GM21528 (cell line): ENCODE measurements around the gene RPRD1B.

Source experiments
- ATAC-seq: cut with Tn5 transposase; IDR thresholded peaks from one replicate; pipeline ENCODE4 v1.9.1; 2021; ENCODE audit warnings: mild to moderate bottlenecking, moderate library complexity; ENCODE audit not compliant: unreplicated experiment, low FRiP score

RPRD1B gene

GRCh38 chr20:38066969-38067716 lies 33.6 kb downstream of the RPRD1B start:
- ATAC-seq: no peak

DNA sequence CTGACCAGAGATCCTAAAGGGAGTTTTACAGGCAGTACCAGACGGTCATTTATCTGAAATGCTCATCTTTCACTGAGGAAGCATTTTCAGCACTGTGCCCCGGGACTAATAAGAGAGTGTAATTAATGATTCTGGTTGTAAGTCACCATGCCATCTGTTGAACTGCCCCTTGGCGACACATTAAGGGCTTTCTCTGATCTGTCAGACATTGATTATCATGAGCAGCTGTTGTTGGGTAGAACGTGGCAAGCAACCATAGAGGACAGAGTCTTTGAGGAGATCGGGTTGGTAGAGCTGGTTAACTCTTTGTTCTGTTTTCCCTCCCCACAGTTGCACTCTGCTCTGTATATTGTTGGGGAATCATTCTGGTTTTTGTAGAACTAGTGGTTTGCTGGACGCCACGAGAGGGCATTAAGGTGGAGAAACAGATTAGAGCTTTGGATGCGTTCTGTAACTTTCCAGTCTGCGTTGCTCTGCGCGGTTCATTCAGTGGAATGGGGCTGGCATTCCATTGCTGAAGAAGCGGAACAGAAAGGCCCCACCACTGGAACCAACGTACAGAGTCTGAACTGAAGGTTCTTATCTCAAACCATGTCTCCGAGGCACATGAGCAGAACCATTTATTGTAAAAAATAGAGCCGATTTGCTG lies 34.3 kb downstream of the RPRD1B start:
- ATAC-seq: no peak

GRCh38 chr20:38072898-38073297 lies 39.4 kb downstream of the RPRD1B start:
- ATAC-seq: no peak

- ATAC-seq: no peak
Measured at GRCh38 chr20:38073307-38074071, 39.9 kb downstream of the RPRD1B start.

GRCh38 chr20:38075161-38075998 lies 41.8 kb downstream of the RPRD1B start:
- ATAC-seq: no peak

DNA sequence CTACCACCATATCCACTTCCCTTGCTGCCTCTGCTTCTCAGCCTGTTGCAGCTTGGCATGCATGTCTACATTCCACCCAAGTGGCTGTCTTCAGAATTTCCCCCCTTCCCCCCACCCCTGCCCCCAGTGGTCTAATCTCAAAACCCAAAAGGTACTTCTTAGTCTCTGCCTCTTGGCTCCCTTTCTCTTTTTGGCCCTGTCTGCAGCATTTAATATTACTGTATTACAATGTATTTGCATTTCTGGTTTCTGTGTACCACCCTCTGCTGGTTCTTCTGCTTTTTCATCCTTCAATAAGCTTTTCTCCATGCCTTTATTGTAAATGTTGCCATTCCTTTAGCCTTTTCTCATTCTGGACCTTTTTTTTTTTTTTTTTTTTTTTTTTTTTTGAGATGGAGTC lies 43.0 kb downstream of the RPRD1B start:
- ATAC-seq: no peak

GRCh38 chr20:38078084-38078483 lies 44.5 kb downstream of the RPRD1B start:
- ATAC-seq: no peak

DNA sequence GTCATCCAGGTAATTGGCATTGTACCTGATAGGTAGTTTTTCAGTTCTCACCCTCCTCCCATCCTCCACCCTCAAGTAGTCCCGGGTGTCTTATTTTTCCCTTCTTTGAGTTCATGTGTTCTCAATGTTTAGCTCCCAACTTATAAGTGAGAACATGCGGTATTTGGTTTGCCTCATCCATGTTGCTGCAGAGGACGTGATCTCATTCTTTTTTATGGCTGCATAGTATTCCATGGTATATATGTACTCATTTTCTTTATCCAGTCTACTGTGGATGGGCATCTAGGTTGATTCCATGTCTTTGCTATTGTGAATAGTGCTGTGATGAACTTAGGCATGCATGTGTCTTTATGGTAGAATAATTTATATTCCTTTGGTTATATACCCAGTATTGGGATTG lies 45.8 kb downstream of the RPRD1B start:
- no peak for ATAC-seq

DNA sequence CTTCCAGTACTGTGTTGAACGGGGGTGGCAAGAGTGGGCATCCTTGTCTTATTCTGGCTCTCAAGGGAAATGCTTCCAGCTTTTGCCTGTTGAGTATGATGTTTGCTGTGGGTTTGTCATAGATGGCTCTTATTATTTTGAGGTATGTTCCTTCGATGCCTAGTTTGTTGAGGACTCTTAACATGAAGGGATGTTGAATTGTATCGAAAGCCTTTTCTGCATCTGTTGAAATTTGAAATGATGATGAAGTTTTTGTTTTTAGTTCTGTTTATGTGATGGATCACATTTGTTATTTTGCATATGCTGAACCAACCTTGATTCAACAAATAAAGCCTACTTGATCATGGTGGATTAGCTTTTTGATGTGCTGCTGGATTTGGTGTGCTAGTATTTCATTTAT lies 48.0 kb downstream of the RPRD1B start:
- no peak for ATAC-seq

GRCh38 chr20:38082894-38083293 lies 49.3 kb downstream of the RPRD1B start:
- ATAC-seq: no peak

GRCh38 chr20:38083338-38084048 lies 49.9 kb downstream of the RPRD1B start:
- ATAC-seq: no peak

DNA sequence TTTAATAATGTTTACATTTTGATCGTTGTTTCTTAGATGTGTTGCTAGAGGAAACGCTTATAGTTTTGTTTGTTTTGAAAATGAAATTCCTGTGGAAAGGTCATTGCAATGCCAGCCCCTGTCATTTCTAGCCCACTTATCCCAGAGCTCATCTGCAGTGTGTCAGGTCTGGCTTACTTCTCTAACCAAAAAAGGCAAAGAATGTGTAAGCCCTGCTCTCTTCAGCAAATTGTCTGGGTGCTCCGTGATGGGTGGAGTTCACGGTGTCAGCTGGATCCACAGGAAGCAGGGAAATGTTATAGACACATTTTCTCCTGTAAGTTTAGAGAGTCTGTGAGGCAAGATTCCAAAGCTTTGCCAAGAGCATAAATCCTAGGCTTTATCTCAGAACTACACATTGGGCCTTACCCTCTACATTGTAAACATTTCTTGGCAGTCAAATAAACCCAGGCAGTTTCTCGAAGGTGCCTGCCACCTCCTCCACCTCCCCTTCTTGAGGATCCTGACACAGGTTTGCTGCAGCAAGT lies 50.9 kb downstream of the RPRD1B start:
- ATAC-seq: no peak

DNA sequence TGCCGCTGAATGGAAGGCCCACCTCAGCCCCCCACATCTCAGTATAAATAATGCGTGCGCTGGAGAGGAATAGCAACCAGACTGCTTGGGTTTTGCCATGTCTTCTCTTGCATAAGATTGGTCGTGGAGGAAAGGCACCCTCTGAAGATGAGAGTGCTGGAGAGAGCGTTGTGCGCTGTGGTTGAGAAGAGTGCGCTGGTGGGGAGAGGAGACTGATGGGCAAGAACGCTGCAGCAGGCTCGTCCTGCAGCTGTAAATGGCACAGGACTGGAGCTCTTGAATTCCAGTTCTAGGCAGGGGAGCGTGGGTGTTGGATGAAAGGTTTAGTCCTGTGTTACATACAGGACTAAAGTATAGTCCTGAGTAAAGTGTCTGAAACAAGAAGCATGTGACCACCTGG lies 51.5 kb downstream of the RPRD1B start:
- ATAC-seq: no peak

DNA sequence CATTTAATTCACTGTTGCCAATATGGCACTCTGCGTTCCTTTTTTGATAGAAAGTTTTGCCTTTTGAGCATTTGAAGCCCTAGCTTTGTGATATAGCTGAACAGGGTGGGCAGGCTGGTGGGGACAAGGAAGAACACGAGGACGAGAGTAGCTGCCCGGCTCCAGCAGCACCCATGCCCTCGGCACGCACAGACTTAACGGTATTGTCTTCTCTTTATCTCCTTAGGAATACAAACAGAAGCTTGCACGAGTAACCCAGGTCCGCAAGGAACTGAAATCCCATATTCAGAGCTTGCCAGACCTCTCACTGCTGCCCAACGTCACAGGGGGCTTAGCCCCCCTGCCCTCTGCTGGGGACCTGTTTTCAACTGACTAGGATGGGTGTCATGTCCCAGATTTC lies 56.0 kb downstream of the RPRD1B start:
- ATAC-seq: no peak

- ATAC-seq: no peak
Measured at GRCh38 chr20:38090061-38090460, 56.5 kb downstream of the RPRD1B start.

DNA sequence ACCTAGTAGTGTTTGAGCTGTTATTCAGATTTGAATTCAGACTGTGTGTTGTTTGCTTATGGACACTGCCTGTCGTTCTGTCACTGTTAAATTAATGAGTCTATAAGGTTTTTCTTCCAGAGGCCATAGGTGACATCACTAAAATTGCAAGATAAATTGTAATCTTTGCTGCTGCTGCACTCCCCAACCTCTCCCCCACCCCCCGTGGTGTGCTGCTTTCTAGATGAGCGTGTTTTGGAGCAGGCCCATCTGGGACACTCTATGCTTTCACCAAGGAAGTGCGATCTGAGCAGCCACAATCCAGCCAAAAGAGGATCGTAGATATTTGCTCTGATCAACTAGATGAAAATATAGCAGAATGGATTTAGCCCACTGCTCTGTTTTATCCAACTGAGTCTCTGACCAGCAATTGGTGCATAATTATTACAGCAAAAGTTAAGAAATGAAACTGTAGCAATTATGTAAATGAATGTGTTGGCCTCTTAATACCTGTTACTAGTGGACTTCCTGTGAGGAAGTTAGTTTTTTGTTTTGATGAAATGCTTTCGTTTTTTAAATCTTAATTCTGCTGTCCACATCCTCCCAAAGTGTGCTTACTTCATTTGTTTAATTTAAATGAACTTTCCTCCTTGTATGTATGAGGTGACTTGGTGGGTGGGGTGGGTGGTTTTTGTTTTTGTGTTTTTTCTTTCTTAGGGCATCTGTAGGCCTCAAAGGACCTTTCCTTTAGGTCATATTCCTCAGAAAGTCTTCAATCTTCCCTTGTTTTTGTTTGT lies 58.1 kb downstream of the RPRD1B start:
- no peak for ATAC-seq

- ATAC-seq: no peak
Measured at GRCh38 chr20:38092260-38092857, 58.8 kb downstream of the RPRD1B start.

- ATAC-seq: no peak
Measured at GRCh38 chr20:38092915-38093314, 59.4 kb downstream of the RPRD1B start.

- ATAC-seq: no peak
Measured at GRCh38 chr20:38093641-38094077, 60.1 kb downstream of the RPRD1B start.
